Stimulated activated CD4-positive, alpha-beta T cell treated with anti-CD3 and anti-CD28 coated beads, Interleukin-1b, Interleukin-23, amount 100 ng/mL, for 1 hour (primary cell): ENCODE data around the gene UBL7.
A peak's percentile ranks its signal among the peaks of the same experiment; 100 is the strongest.

Experiments
- DNase-seq, 2 donors: peaks; one replicate each; pipeline ENCODE4 v3.0.0-alpha.2; 2020; ENCODE audit warnings: low read depth in 2 of 2

Gene UBL7

DNA sequence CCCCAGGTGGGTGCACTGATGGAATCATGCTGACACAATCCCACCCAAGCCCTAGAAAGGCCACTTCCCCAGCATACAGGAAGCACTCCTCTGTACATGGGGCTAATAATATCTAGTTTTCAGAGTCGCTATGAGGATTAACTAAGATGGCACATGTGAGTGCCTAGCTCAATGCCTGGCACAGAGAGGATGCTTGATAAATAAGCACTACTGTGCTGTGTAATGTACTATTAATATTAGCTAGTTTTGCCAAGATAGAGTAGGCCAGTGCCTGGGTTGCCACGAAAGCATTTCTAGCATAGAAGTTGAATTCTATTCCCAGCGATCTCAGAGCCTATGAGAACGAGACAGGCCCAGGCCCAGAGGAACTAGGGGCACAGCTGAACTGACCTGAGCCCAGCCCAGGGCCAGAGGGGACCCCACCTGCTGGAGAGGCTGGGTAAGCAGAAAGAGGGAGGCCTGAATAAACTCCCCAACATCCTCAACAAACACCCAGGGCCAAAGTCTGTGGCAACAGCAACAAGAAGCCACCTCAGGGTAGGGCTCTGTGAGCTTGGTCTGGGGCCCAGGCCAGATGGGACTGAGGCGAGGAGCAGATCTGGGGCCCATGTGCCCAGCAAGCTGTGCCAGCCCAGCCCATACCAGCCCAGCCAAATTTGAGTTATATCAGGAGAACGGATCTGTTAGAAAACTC, 19.6 kb downstream of the UBL7 start:
- no peak for DNase-seq

DNA sequence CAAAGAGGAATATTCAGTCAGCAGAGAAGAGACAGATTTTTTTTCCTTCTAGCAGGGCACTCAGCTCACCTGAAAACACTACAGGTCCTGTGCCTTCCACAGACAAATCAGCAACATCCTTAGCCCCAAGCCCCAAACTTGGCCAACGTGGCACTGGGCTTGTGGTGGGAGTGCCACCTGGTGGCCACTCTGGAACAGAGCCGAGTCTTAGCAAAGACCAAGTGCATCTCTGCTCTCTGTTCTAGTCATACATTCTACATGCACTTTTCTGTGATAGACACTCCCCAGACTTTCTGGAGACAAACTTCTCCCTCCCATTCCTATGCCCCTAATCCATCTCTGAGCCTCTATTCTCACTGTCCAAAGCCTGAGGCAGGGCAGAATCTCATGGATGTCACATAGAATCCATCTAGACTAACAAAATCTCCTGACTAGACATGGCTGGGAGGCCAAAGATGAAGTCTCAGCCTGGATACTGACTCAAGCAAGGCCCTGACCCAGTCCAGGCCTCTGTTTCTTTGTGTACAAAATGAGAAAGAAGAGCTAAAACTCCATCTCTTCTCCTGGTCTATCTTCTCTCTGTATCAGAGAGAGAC, 22.1 kb downstream of the UBL7 start:
- peak; percentile 41 to 52 for DNase-seq

DNA sequence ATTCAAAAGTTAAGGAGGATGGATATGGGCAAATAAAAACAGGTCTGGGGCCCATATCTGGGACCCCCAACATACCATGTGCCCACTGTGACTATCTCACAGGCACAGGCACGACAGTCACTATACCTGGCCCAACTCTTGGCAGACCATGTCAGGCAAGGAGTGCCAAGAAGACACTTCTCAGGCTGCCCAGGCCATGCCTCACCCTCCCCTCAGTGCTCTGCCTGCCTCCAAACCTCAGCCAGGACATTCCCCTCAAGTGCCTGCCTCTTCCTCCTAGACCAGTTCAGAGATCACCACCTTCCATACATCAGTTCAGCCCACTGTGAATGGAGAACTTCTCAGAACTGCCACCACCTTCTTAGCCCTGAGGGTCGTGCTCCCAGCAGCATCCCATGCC, 22.8 kb downstream of the UBL7 start:
- no peak for DNase-seq

DNA sequence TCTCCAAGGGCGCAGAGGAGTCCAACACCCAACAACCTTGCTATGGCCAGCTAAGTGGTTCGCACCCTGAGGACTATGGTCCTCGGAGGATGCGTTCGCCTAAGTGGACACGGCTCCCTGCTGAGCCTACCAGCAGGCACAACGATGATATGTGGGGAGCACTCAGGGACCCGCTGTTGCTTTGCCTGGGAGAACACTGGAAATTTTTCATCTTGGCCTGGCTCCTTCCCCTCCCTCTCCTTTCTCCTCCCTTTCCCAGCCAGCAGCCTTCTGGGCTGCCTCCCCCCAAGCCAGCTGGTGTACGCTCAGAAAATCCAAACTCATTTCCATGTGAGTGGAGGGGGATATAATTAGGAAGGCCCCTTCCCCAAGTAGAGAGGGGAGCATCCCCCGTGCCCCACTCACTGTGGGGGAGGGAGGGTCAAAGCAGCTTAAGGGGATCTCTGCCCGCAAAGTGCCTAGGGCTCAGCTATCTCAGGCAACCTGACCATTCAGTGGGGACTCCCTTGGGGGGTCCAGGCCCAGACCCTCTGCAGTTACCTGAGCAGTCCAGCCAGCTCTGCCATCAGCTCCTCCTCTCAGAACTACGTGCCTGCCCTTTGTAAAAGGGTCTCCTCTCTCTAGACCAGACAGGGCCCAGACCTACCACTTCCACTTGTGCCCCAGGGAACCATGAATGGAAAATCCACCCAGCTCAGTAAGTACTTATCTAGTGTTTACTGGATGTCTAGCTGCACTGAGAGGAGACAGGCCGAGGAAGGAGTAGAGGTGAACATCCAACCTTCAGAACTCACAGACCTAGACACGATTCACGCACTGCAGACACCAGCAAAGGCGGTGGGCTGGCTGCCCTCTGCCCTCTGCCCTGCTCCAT, 26.5 kb downstream of the UBL7 start:
- DNase-seq, result no peak

DNA sequence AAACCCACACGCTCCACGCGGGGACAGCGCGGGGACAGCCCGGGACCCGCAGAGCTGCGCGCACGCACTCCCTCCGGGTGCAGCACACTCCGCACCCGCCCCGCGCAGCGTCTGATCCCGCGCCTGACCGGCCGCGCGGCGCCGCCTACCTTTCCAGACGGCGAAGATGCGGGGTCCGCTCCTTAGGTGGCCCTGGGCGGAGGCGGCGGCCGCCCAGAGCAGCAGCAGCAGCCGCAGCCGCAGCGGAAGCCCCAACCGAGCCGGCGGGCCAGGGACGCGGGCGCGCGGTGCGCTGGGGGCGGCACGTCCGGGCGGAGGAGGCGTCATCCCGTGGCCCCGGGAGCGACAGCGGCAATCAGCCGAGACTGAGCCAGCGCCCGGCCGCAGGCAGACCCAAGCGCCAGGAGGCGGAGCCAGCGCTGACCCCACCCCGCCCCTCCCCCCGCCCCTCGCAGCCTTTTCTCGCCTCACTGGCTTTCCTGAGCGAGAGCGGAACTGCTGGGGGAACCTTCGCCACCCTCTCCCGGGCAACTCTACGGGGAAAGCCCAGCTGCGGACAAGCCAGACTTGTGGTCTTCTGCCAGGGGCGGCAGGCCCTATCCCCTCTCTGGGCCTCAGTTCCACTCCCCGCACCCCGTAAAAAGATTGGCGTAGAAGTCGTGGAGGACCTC, 27.2 kb downstream of the UBL7 start, which contains the start of gene SEMA7A:
TSS of gene SEMA7A (minus strand) at position 367 of the 671 bp plus-strand sequence. CDS start at position 327, 40 bp downstream.
- DNase-seq, result peak; percentile 29 to 58

DNA sequence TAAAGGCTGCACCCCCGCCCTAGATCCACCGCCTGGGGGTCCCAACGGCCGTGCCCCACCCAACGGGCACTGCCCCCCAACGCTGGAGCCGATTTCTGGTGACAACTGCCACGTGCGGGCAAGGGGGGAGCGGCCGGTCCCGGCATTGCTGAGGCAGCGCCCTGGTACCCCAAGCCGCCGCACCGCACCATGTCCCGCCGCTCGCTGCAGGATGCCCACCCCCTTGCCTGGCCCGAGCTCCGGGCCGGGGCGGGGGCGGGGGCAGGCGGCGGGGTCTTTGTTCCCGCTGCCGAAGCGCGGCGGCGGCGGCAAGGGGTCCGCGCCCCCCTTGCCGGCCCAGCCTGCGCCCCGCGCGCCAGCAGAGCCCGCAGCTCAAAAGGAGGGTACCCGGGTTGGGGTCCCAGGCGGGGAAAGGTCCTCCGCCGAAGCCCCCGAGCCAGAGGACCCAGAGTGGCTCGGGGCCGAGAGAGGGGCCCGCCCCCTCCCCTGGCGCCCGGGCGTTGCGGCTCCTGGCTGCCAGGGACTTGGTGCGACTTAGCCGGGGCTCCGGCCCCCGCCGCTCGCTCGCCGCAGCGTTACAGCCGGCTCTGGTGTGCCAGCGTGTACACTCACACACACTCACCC, 27.9 kb downstream of the UBL7 start:
- DNase-seq, result no peak

DNA sequence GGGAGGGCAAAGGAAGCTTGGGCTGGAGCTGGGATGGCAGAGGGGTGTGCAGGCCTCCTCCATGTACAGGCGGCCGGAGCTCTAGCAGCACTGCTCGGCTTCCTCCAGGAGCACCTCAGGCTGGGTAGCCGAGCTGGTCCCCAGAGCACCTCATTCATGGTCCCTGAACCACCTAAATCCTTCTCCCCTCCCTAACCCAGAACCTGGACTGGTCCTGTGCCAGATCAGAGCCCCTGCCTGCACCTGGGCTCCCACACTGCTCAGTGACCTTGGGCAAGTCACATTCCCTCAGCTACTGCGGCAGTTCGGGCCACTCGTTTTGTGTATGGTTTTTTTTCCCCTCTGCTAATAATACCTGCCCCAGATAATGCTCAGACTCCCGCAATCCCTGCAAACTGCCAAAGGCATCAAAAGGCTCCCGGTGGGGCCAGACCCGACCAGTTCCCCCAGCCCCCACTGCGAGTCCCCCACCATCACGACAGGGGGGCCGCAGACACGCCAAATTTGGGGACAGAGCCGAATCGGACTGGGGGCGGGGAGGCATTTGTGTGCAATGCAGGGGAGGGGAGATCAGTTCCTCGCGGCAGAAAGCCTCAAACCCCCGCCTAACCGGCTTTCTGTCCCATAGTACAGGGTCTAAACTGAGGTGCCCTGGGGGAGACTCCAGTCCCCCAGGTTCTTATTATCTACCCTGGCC, 28.5 kb downstream of the UBL7 start:
- DNase-seq, result no peak

DNA sequence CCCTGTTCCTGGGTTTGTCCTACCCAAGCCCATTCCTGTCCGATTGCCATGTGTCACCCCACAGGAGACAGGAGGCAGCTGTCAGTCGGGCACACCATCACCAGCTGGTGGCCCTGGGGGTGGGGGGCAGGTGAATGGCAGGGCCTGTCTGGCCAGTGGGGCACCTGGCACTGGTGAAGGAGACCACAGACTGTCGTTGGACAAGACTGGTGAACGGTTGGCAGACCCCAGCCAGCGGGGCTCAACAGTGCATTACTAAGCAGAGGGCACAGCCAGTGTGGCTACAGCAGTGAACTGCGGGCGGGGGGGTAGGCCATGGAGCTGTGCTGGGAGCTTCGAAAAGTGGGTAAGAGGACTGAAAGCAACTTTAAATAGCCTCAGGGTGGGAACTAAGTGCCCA, 29.3 kb downstream of the UBL7 start:
- no peak for DNase-seq

DNA sequence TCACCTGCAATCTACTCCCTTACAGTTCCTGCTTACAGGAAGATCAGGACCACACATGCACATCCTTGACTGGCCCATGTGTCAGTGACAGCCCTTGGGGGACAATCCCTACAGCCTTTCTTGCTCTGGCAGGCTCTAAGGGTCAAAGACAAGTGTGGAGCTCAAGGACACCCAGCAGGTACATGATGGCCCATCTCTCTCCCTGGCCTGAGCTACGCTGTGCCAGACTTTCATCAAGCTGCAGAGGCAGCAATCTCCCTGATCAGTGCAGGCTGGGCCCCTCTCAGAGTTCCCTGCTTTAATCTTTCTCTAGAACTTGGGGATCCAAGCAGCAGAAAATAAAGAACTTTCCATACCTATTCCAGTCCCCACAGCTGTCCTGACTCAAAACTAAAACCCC, 29.8 kb downstream of the UBL7 start:
- DNase-seq, result no peak

DNA sequence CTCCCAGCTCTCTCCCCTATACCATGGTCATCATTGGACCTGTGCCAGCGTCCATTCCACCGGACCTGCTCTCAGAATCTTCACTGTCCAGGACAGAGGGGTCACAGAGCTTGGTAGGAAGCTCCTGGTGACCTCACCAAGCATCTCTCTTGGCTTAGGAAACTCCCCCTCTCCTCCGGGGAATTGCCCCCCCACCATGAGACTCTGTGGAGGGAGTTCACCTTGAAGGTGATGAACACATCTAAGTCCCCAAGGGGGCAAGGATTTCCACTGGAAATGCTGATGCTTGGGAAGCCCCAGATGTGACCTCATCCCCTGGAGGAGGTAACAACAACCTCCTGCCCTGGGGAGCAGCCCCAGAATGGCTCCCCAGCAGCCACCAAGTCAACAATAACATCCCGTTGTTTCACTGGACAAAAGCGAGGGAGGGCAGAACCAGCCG, 30.4 kb downstream of the UBL7 start:
- no peak for DNase-seq

DNA sequence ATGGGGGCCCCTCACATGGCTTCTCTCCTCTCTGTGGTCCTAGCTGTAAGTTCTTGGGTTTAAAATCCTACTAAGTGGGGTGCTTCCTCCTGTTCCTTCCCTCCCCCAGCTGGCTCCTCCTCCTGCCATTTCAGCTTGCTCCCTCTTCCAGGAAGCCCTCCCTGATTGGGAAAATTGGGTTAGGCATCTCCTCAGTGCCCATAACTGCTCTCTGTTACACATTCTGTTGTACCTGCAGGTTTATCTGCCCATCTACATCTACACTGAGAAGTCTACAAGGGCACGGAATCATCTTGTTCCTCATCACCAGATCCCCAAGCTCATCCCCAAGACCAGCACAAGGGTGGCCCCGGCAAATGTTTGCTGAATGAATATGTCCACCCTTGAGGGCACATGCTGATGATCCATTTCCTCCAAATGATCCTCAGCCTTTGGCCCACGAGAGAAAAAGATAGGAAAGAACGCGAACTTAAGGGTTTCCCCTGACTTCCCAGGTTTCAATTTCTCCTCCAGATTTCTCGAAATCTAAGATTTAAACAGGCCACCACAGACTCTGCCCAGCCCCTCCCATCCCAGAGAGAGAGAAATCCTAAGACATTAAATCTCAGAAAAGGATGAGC, 31.1 kb downstream of the UBL7 start:
- DNase-seq, result no peak

DNA sequence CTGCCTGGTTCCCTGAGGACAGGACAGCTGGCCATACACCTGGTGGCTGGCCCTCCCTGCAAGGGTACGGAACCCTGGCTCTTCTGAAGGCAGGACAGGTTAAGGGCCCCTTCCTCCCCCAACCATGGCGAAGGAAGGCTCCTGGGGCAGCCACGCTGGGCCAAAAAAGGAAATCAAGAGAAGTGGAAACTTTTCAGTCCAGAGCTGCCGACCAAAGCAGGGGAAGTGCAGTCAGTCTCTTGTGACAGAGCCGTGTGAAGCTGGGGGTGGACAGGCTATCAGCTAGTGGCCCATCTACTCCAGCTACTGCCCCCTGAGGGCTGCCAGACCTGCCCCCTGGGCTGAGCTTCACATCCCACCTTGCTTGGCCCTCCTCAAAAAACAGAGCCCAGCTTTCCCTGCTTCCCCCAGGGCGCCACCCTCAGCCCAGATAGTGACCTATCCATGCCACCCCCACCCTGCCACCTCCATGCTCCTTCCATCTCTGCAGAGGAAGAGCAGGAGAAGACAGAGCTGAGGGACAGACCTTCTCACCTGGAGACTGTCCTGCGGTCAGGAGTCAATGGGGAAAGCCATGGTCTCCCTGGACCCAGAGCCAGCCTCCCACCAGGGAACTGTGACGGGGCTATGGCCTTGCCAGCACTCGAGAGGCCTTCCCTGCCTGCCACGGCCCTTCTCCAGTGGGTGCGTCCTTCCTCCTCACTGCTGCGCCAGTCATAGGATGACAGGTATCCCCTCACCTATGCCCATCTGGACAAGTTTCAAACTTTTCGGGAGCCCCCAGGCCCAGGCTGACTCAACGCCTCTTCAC, 31.8 kb downstream of the UBL7 start:
- DNase-seq, result no peak

DNA sequence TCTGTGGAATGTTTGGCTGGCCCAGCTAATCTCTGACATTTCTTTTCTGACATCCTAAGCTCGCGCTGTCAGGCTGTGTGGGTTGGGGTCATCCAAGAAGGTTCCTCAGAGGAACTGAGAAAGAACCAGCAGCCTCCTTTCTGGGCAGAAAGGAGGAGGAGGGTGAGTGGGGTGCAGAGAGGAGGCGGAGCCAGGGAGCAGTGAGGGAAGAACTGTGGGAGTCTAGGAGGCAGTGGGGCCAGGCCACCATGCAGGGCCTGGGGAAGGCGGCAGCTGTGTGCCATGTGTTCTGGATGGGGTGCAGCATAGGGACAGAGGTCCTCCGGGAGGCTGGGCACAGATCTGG, 32.5 kb downstream of the UBL7 start:
- DNase-seq, result no peak

DNA sequence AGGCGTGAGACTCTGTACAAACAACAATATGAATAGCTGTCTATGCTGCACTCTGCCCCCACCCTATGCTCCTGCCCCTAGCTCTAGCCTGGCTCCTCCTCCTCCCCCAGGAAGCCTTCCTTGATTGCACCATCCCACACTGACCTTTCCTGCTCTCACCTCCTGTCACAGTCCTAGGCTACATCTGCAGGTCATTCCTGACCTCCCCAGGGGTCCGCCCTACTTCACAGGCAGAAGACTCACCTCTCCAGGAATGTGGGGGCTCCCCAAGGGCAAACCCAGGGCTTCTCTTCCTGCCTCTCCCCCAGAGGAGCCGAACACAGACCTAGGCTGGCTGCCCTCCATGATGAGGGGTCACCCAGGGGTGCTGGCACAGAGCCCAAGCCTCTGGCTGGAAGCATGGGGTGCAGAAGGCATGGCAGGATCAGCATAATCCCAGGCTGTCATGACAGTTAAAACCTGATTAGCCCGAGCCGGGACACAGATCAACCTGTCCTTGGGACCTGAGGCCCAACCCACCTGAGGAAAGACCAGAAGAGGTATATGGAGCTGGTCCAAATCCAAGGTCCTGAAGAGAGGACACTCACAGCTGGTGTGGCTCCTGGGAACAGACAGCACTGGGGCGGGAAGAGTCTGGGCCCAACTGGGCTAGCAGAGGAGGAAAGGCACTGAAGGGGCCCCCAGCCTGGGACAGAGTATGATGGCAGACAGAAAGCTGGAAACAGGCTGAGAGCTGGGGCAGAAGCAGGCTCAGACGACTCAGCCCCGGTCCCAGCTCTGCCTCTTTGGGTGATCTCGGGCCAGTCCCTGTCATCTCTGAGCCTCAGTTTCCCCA, 33.1 kb downstream of the UBL7 start:
- no peak for DNase-seq

DNA sequence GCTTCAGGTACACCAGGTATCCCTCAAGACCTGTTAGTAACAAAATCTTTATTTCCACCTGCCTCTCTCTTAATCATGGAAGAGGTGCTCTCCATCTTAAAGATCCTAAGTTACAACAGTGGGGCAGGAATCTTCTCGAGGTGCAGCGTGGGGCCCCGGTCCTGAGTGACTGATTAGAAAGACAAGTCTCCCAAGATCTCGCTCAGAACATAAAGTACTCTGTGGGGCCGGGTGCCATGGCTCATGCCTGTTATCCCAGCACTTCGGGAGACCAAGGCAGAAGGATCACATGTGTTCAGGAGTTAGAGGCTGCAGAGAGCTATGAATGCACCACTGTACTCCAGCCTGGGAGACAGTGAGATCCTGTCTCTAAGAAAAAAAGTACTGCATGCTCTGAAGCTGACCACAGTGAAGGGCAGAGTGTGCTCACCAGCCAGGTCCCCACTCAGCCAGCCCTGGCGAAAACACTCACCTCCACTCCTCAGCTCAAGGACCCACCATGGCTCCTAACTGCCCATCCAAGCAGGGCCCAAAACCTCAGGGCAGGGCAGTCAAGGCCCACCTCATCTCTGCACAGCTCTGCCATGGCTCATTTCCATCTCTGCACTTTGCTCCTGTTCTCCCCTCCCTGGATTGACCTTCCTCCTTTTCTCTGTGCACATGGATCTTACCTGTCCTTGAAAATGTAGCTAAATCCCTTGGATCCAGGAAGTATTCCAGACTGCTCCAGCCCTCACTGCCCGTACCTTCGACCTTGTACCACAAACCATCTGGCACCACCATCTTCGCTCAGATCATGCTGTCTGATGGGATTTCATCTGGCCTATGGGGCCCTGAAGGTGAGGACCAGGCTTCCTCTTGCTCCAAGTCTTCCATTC, 34.3 kb downstream of the UBL7 start:
- no peak for DNase-seq

DNA sequence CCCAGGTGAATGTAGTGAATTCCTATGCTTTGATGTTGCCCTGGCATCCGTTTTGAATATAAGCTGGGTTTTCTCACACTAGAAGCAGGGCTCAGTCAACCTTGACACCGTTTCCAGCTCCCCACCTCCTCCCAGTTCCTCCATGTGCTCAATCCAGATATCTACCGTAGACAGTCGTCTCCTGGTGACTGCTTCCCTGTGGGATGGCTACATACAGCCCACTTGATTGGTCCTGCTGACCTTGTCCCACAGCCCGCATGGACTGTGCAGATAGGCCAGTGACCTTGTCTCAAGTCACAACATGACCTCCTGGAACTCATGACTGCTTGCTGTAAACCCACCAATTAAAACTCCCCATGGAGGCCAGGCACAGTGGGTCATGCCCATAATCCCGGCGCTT, 35.3 kb downstream of the UBL7 start:
- no peak for DNase-seq

DNA sequence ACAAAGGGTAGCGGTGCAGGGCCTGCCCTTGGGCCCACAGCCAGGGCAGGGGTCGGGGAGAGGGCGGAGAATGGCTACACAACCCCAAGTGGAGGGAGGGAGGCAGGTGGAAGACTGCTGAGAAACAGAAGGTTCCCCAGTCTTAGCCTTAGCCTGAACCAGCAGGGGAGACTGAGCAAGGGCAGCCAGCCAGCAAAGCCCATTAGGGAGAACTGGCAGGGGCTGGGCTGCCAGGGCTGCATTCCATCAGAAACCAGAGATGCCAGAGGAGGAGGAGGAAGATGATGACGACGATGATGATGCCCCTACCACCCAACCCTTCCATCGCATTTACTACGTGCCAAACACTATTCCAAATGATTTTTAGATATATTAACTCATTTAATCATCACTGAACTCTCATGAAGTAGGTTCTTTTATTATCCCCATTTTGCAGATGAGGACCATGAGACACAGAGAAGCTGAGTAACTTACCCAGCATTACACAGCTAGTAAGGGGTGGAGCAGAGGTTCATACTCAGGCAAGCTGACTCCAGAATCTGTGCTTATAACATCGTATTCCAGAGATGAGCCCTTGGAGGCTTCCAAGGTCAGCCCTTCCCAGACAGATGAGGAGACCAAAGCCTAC, 35.9 kb downstream of the UBL7 start:
- DNase-seq, result no peak
